Neuron (in vitro differentiated cells): ENCODE data around the gene NIPAL1.
"Not testable (repeated sequence)": the region's sequence is repeated elsewhere in the genome, so short reads cannot be mapped to it uniquely, and the experiment has no call there.

Experiments used
- H2AFZ ChIP-seq: one replicate; pipeline ENCODE4 v1.6.1; 2013; ENCODE audit warnings: low read depth, mild to moderate bottlenecking, inconsistent platforms, low read length, moderate library complexity
- H3K27me3 ChIP-seq: one replicate; pipeline ENCODE4 v1.6.1; 2013; ENCODE audit warnings: low read length; ENCODE audit not compliant: insufficient read depth
- H3K36me3 ChIP-seq: one replicate; pipeline ENCODE4 v1.6.1; 2013; ENCODE audit warnings: low read length; ENCODE audit not compliant: insufficient read depth
- H3K4me1 ChIP-seq: one replicate; pipeline ENCODE4 v1.6.1; 2013; ENCODE audit warnings: low read length; ENCODE audit not compliant: insufficient read depth
- H3K4me3 ChIP-seq: 2 replicates; pipeline ENCODE4 v1.5.1; 2013; ENCODE audit warnings: mild to moderate bottlenecking, low read length, moderate library complexity
- H3K9me3 ChIP-seq: one replicate; pipeline ENCODE4 v1.6.1; 2013; ENCODE audit warnings: low read length

NIPAL1 gene

DNA sequence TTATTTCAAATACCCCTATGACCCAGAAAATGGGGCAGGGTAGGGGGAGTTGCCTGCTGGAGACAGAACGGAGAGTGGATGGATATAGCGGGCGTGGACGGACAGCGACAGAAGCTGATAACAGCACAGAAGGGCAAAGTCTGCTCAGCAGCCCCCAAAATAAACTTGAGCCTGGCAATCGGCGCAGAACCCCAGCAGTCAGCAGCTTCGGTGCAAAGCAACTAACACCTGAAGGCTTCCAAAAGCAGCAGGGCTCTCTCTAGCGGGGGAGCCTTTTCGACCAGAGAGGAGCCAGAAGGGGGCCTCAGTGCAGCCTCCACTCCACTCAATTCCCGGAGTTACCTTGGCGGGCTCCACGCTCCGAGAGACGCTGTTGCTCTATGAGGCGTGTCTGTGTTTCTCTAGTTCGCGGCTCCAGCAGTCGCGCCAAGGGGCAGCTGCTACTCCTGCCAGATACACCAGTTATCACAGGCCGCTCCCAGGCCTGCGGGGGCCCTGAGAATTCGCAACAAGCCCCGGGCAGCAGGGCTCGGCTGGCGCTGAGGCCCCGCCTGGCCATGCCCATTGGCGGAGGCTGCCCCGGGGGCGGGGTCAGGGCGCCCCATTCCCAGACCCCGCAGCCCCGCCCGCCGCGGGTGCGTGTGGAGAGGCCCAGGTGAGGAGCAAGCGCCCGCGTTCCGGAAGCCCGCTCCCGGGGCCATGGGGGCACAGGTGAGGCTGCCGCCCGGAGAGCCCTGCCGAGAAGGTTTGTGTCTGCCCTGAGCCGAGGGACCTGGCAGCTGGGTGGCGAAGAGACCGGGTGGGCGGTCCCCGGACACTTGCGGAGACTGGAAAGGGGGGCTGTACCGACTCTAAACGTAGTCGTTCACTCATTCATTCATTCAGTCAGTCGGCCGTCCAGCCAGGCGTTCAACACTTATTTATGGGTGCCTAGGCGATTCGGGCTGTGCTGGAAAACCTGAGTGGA, at the start of gene NIPAL1, which contains the start of gene CNGA1:
Gene NIPAL1 (plus strand): TSS at position 632 of the 967 bp plus-strand sequence. CDS start 68 bp downstream, at position 700.
Gene CNGA1 (minus strand): TSS at position 541 of the 967 bp plus-strand sequence. CDS start 63,992 bp downstream, outside the sequence.
- H2AFZ ChIP-seq = peak within 1 kb of the TSS; percentile 71
- H3K36me3 ChIP-seq = no peaks in the 10 kb centered on the region
- peaks cover 5% of the 10 kb centered on the region for H3K4me1 ChIP-seq
- H3K9me3 ChIP-seq = no peaks in the 10 kb centered on the region
- peaks cover 32% of the 10 kb centered on the region for H3K27me3 ChIP-seq
- H3K4me3 ChIP-seq = peak within 1 kb of the TSS; percentile 34

DNA sequence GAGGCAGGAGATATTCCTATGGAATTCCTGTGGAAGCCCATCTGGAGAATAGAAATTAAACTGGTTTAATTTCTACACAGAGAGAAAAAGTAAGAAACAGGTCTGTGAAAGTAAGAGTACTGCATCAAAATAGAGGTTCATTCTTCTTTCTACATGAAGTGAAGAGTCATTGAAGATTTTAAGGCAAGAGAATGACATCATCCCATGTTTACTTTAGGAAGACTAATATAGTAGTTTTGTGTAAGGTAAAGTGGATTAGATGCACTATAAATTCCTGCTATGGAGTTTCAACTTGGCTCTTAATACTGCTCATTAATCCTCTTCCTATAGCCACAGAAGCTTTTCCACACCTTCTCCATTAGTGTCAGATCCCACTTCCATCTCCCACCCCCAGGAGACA, 47.7 kb upstream of the NIPAL1 start:
- Histone ChIP-seq H3K36me3 (no peaks in the 10 kb centered on the region), H2AFZ (no peak overlapping the region), H3K9me3 (no peaks in the 10 kb centered on the region), H3K4me1 (no peaks in the 10 kb centered on the region), H3K27me3 (no peaks in the 10 kb centered on the region), H3K4me3 (no peak overlapping the region)

DNA sequence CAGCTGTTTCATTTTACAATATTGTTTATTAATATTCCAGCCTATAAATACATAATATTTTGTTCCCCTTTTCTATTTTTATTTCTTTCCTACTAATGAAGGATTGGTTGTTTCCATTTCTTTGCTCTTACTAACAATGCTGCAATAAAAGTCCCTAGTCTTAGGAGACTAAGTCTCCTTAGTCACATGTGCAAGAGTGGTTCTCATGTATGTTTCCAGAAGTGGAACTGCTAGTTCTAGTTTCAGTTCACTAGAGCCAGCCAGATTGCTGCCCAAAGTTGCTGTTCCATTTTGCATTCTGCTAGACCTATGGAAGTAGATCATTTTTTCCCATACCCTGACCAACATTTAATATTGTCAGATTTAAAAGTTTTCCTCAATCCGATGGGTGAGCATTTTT, 44.4 kb upstream of the NIPAL1 start:
- no peak overlapping the region for H3K4me3 ChIP-seq
- no peaks in the 10 kb centered on the region for H3K9me3 ChIP-seq
- H3K4me1 ChIP-seq = no peaks in the 10 kb centered on the region
- H2AFZ ChIP-seq = no peak overlapping the region
- no peaks in the 10 kb centered on the region for H3K36me3 ChIP-seq
- no peaks in the 10 kb centered on the region for H3K27me3 ChIP-seq

DNA sequence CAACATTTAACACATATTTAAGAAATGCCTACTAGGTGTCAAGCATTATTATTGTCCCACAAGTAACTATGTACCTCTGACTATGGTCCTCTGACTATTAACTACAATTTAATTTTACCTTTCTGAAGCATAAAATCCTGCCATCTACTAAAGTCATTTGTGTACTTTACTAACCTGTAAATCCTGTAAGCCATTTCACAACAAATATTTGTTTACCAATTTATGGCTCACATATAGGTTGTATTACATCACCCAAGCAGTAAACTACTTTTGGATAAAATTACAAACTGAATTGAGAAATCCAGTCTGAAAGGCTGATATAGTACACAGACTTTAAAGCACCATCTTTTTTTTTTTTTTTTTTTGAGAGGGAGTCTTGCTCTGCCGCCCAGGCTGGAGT, 43.9 kb upstream of the NIPAL1 start:
- Histone ChIP-seq H2AFZ (no peak overlapping the region), H3K4me3 (no peak overlapping the region), H3K4me1 (no peaks in the 10 kb centered on the region), H3K9me3 (no peaks in the 10 kb centered on the region), H3K27me3 (no peaks in the 10 kb centered on the region), H3K36me3 (no peaks in the 10 kb centered on the region)

DNA sequence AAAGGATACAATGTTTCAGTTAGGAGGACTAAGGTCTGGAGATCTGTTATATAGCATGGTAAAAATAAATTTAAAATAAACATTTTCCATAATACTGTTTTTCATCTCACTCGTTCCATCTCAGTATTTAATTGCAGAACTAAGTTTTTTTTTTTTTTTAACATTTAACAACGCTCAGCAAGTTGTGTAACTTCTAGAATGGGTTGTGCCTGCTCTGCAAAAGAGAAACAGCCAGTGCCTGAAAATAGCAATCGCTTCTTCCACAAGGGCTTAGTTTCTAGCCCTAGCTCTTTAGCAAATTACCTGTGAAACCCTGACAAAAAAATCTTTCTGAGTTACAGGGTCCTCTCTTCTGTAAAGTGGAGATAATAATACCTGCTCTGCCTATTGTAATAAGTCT, 42.0 kb upstream of the NIPAL1 start:
- no peak overlapping the region for H2AFZ ChIP-seq
- no peaks in the 10 kb centered on the region for H3K4me1 ChIP-seq

DNA sequence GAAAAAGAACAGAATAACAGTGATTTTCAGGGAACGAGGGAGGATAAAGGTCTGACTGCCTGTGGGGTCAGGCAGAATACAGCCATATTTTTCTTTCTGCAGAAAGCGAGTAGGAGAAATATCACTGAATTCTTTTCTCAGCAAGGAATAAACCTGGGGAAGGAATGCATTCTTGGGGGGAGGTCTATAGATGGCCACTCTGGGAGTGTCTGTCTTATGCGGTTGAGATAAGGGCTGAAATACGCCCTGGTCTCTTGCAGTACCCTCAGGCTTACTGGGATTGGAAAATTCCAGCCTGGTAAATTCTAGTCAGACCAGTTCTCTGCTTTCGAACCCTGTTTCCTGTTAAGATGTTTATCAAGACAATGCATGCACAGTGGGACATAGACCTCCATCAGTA, 26.4 kb upstream of the NIPAL1 start:
- H3K4me1 ChIP-seq = no peaks in the 10 kb centered on the region
- H3K36me3 ChIP-seq = no peaks in the 10 kb centered on the region
- no peak overlapping the region for H2AFZ ChIP-seq
- no peak overlapping the region for H3K4me3 ChIP-seq
- H3K27me3 ChIP-seq = no peaks in the 10 kb centered on the region
- no peaks in the 10 kb centered on the region for H3K9me3 ChIP-seq

More for the DNA sequence above, 42.0 kb upstream of the NIPAL1 start:
- Histone ChIP-seq H3K9me3 (no peaks in the 10 kb centered on the region), H3K27me3 (no peaks in the 10 kb centered on the region), H3K36me3 (no peaks in the 10 kb centered on the region), H3K4me3 (no peak overlapping the region)

DNA sequence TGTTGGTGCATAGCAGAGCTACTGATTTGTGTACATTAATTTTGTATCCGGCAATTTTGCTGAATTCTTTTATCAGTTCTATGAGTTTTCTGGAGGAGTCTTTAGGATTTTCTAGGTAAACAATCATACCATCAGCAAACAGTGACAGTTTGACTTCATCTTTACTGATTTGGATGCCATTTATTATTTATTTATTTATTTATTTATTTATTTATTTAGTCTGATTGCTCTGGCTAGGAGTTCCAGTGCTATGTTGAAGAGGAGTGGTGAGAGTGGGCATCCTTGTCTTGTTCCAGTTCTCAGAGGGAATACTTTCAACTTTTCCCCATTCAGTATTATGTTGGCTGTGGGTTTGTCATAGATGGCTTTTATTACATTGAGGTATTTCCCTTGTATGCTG, 24.1 kb upstream of the NIPAL1 start:
- not testable (repeated sequence) for H3K9me3 ChIP-seq, H3K4me3 ChIP-seq, H3K4me1 ChIP-seq, H3K27me3 ChIP-seq, H2AFZ ChIP-seq, H3K36me3 ChIP-seq

DNA sequence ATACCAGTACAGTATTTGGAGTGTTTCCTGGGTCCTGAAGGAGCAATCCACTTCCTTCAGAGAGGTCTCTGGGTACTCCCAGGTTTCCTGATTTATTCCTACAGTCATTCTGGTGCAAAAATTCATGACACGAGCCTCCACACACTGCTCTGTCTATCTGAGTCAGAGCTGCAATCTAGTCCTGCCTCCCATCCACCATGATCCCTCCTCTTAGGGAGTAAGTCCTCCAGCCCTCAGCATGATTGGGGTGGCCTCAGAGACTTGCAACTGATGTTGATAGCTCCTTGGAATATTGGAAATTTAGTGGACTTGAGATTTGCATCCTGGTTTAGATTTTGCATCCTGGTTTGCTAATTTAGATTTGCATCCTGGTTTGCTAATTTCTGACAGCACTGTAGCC, 20.6 kb upstream of the NIPAL1 start:
- no peaks in the 10 kb centered on the region for H3K36me3 ChIP-seq
- H3K4me3 ChIP-seq = no peak overlapping the region
- H3K9me3 ChIP-seq = no peaks in the 10 kb centered on the region
- H3K27me3 ChIP-seq = no peaks in the 10 kb centered on the region
- no peak overlapping the region for H2AFZ ChIP-seq
- no peaks in the 10 kb centered on the region for H3K4me1 ChIP-seq

DNA sequence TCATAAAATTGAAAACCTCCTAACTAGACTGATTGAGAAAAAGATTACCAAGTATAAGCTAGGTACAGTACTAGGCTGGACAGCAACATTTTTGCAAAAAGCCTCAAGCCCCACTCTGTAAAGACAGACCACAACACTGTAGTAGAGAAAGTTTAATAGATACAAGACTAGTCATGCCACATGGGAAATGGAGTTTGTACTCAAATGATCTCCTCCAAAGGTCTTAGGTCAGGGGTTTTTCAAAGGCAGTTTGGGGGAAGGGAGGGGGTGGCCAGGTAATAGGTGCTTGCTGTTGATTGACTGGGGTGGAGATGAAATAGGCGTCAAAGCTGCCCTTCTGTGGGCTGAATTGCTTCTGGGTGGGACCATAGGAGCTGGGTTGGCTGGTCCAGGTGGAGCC, 14.3 kb upstream of the NIPAL1 start:
- H3K36me3 ChIP-seq = no peaks in the 10 kb centered on the region
- no peak overlapping the region for H3K4me3 ChIP-seq
- H3K9me3 ChIP-seq = peaks cover 2% of the 10 kb centered on the region
- no peaks in the 10 kb centered on the region for H3K4me1 ChIP-seq
- H3K27me3 ChIP-seq = no peaks in the 10 kb centered on the region
- H2AFZ ChIP-seq = no peak overlapping the region

DNA sequence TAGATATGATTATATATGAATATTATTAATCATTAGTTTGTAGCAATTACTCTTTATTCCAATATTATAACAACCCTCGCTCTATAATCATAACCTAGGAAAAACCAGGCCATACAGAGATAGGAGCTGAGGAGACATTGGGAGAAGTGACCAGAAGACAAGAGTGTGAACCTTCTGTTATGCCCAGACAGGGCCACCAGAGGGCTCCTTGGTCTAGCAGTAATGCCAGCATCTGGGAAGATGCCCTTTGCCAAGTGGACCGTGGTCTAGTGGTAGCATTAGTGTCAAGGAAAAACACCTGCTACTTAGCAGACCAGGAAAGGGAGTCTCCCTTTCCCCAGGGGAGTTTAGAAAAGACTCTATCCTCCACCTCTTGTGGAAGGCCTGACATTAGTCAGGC, 13.0 kb upstream of the NIPAL1 start:
- not testable (repeated sequence) for H3K36me3 ChIP-seq, H2AFZ ChIP-seq, H3K4me3 ChIP-seq, H3K4me1 ChIP-seq, H3K27me3 ChIP-seq, H3K9me3 ChIP-seq

DNA sequence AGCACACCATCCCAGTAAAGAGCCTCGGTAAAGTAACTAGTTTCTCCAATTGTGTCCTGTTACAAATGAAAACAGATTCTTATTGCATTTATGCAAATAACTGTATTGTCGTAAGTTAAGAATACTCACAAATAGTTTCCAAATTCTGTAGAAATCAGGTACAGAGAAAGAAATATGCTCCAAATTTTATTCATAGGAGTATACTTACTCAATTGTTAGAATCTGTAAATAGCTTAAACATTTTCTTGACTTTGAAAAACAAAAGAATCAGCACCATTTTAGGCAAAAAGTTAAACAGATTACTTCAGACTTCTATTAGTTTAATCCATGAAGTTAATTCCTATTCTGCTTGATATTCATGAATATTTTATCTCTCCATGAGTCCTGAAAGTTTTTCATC, 10.8 kb upstream of the NIPAL1 start:
- Histone ChIP-seq H3K4me3 (no peak overlapping the region), H2AFZ (no peak overlapping the region), H3K36me3 (no peaks in the 10 kb centered on the region), H3K9me3 (peaks cover 2% of the 10 kb centered on the region), H3K27me3 (no peaks in the 10 kb centered on the region), H3K4me1 (no peaks in the 10 kb centered on the region)

DNA sequence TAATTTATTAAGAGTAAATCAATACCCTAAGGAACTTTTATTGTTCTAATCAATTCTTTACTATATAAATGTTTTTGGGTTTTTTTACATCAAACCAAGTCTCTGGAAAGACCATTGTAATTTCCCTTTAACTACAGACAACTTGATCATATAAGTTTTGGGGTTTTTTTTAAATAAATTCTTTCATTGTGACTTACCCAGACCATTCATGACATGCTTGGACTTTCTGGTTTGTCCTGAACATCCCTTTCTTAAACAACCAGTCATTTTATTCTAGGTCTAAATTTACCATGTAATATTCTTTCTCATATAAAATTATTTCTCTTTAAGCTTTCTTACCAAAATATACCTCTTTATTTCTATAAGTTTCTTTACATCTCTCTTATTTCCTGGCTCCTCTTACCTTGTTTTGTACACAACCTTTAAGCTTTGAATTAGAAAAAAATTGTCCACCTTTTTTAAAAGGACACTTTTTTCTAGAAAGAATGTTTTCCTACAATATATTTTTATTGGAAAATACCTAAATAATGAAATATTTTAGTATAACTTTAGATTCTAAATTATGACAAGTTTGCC, 8.5 kb upstream of the NIPAL1 start:
- peaks cover 2% of the 10 kb centered on the region for H3K9me3 ChIP-seq
- no peaks in the 10 kb centered on the region for H3K4me1 ChIP-seq
- no peak overlapping the region for H3K4me3 ChIP-seq
- no peak overlapping the region for H2AFZ ChIP-seq
- no peaks in the 10 kb centered on the region for H3K27me3 ChIP-seq
- no peaks in the 10 kb centered on the region for H3K36me3 ChIP-seq

DNA sequence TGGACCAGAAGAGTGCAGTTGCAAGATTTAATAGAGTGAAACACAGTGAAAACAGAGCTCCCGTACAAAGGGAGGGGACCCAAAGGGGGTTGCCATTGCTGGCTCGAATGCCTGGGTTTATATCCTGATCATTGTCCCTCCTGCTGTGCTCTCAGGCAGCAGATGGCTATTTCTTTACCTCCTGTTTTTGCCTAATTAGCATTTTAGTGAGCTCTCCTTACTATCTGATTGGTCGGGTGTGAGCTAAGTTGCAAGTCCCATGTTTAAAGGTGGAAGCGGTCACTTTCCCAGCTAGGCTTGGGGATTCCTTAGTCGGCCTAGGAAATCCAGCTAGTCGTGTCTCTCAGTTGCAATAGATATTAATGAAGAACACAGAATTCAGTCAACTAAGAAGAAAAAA, 5.7 kb upstream of the NIPAL1 start:
- not testable (repeated sequence) for H3K4me1 ChIP-seq, H3K4me3 ChIP-seq, H3K36me3 ChIP-seq, H2AFZ ChIP-seq, H3K9me3 ChIP-seq, H3K27me3 ChIP-seq
